Measurements from ENCODE around the gene DOK7.
A peak's percentile ranks its signal among the peaks of the same experiment; 100 is the strongest.
"Not testable (repeated sequence)": the region's sequence is repeated elsewhere in the genome, so short reads cannot be mapped to it uniquely, and the experiment has no call there.

DOK7 gene

GRCh38 chr4:3522651-3523050 lies 59.5 kb downstream of the DOK7 start:
- no peak for DNase-seq

- DNase-seq: no peak
Observed at GRCh38 chr4:3523146-3523627, 60.1 kb downstream of the DOK7 start.

GRCh38 chr4:3523628-3524221 lies 60.6 kb downstream of the DOK7 start:
- no peak for DNase-seq

- DNase-seq: no peak
Observed at GRCh38 chr4:3524349-3524748, 61.2 kb downstream of the DOK7 start.

- no peak for DNase-seq
Observed at GRCh38 chr4:3524920-3525319, 61.8 kb downstream of the DOK7 start.

- no peak for DNase-seq
Observed at GRCh38 chr4:3525532-3526430, 62.7 kb downstream of the DOK7 start.

GRCh38 chr4:3526456-3526855 lies 63.4 kb downstream of the DOK7 start:
- no peak for DNase-seq

- DNase-seq: no peak
Observed at GRCh38 chr4:3527101-3527913, 64.2 kb downstream of the DOK7 start.

GRCh38 chr4:3527914-3528876 lies 65.1 kb downstream of the DOK7 start:
- DNase-seq: no peak

GRCh38 chr4:3529363-3529762 lies 66.3 kb downstream of the DOK7 start:
- no peak for DNase-seq

- no peak for DNase-seq
Observed at GRCh38 chr4:3530051-3530450, 66.9 kb downstream of the DOK7 start.

- DNase-seq: no peak
Observed at GRCh38 chr4:3530663-3531254, 67.7 kb downstream of the DOK7 start.

- no peak for DNase-seq
Observed at GRCh38 chr4:3531318-3531878, 68.3 kb downstream of the DOK7 start.

- peak; percentile 90 for DNase-seq
Observed at GRCh38 chr4:3531879-3532750, 69.0 kb downstream of the DOK7 start, which contains the start of gene LRPAP1. Gene LRPAP1 (minus strand): TSS chr4:3532422. CDS start chr4:3532412, 10 bp downstream.

- DNase-seq: no peak
Observed at GRCh38 chr4:3532751-3533422, 69.8 kb downstream of the DOK7 start.

GRCh38 chr4:3533423-3533820 lies 70.3 kb downstream of the DOK7 start:
- DNase-seq: no peak

GRCh38 chr4:3535812-3536211 lies 72.7 kb downstream of the DOK7 start:
- DNase-seq: not testable (repeated sequence)

GRCh38 chr4:3538906-3539305 lies 75.8 kb downstream of the DOK7 start:
- not testable (repeated sequence) for DNase-seq

- DNase-seq: not testable (repeated sequence)
Observed at GRCh38 chr4:3543415-3543814, 80.3 kb downstream of the DOK7 start.
